Measurements from ENCODE around the gene CAPN12.

The CAPN12 gene

DNA sequence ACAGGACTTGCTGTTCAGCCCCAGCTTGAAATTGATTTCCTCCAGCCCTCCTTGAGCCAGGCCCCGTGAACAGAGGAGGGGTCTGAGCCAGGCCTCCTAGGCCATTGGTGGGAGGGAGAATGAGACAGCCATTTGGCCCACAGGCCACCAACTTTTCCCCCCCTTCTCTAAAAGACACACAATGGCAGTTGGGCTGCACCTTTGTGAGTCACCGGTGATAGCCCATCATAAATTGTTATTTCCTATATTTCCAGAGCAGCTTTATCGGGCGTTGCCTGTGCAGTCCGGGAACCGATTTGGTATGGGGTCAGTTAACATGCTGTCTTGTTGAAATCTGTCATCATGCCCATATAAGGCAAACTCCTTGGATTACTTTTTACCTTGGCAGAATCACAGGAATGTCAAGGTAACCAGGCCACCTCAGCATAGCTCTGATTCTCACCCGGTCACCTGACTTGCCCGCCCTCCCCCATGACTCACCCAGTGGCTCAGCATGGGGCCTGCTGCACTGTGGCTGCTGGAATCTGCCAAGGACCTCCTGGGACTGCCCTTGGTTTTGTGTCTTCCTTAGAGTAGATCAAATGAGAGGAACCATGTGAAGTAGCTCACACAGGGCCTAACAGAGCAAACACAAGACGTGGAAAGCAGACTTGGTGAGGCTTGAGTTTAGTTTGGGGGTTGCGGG lies 60.7 kb downstream of the CAPN12 start:
- no peak overlapping the region for H2AFZ ChIP-seq (ENCODE audit: low read depth, low read length)
- H3K36me3 ChIP-seq (ENCODE audit: insufficient read depth, low read length) = peaks cover 8% of the 10 kb centered on the region
- no peaks in the 10 kb centered on the region for H3K27me3 ChIP-seq (ENCODE audit: insufficient read depth, low read length)
- H3K4me3 ChIP-seq (ENCODE audit: low read length) = no peak overlapping the region
- peaks cover 12% of the 10 kb centered on the region for H3K4me1 ChIP-seq (ENCODE audit: insufficient read depth, low read length)
- peaks cover 3% of the 10 kb centered on the region for H3K9me3 ChIP-seq (ENCODE audit: low read length)

DNA sequence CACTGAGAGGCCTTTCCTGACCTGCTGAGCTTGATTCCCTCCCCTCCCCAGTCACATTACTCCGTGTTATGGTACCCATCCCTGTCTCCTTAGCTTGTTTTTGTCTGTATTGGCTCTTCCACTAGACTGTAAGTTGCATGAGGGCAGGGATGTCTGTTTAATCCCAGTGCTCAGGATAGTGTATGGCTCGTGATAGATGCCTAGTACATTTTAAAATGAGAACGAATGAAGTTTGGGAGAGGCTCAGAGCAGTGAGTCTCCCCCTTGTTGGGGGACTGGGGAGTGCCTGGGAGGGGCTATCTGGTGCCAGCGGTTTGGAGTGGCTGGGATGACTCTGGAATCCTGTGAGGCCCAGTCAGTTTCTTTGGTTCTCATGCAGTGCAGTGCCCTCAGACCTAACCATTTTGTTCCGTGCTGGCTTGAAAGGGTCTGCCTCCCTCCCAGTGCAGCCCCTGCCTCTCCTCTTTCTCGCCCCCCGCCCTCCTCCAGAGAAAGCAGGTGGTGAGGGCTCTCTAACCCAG lies 61.3 kb downstream of the CAPN12 start:
- no peak overlapping the region for H2AFZ ChIP-seq (ENCODE audit: low read depth, low read length)
- peaks cover 3% of the 10 kb centered on the region for H3K9me3 ChIP-seq (ENCODE audit: low read length)
- no peaks in the 10 kb centered on the region for H3K27me3 ChIP-seq (ENCODE audit: insufficient read depth, low read length)
- H3K36me3 ChIP-seq (ENCODE audit: insufficient read depth, low read length) = peaks cover 11% of the 10 kb centered on the region
- H3K4me1 ChIP-seq (ENCODE audit: insufficient read depth, low read length) = peaks cover 12% of the 10 kb centered on the region
- H3K4me3 ChIP-seq (ENCODE audit: low read length) = no peak overlapping the region

DNA sequence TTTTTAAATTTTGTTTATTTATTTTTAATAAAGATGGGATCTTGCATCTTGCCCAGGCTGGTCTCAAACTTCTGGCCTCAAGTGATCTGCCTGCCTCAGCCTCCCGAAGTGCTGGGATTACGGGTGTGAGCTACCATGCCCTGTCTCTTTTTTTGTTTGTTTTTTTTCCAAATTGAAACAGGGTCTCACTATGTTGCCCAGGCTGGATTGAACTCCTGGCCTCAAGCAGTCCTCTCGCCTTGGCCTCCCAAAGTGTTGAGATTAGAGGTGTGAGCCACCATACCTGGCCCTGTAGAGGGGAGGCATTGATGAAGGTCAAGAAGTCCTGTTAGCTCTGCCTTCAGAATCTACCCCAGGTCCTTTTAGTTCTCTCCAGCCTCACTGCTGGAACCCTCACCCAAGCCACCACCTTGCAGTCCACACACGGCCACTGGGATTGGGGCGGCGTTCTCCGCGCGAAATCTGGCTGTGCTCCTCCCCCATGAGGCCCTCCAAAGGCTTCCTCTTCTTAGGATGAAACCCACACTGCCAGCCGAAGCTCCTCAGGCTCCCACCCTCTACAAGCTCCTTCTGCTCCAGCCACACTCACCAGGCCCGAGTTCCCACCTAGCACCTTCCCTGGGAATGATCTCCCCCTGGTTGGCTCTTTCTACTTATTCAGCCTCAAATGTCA lies 61.9 kb downstream of the CAPN12 start:
- H3K36me3 ChIP-seq (ENCODE audit: insufficient read depth, low read length) = peaks cover 13% of the 10 kb centered on the region
- peaks cover 3% of the 10 kb centered on the region for H3K9me3 ChIP-seq (ENCODE audit: low read length)
- no peaks in the 10 kb centered on the region for H3K27me3 ChIP-seq (ENCODE audit: insufficient read depth, low read length)
- no peak overlapping the region for H3K4me3 ChIP-seq (ENCODE audit: low read length)
- H3K4me1 ChIP-seq (ENCODE audit: insufficient read depth, low read length) = peaks cover 12% of the 10 kb centered on the region
- H2AFZ ChIP-seq (ENCODE audit: low read depth, low read length) = no peak overlapping the region

Data from neuron (in vitro differentiated cells).